Heart left ventricle (tissue), 13 donors: Measurements from ENCODE around the gene PTPRM.

ENCODE experiments used
- CTCF ChIP-seq, 12 donors: fragments of 200-600 bp; sonication (generic) in 4 of 12; IDR thresholded peaks; one replicate each; pipeline versions ENCODE4 v1.5.0 to v1.8.0; 2018 to 2022; ENCODE audit warnings: antibody characterized with exemption in 12 of 12, mild to moderate bottlenecking in 5 of 12
- POLR2A ChIP-seq, 2 donors: fragments of 450-650 bp; IDR thresholded peaks; one replicate each; pipeline ENCODE4 v1.6.1; 2017; ENCODE audit warnings: antibody characterized with exemption in 2 of 2, mild to moderate bottlenecking in 2 of 2, moderate library complexity in 2 of 2
- donor health status: ischemic (EF 13 %, LVEDD 7.1; RV severe dilation, severe dysfunction).
- donor health status: DM: no; HTN: yes; CAD: no.
- donor health status: DM: no; HTN: no; CAD: no.
- donor health status: ischemic (EF 25% LVEDD 6.9; RV normal size, moderate dysfunction).
- donor health status: ischemic (EF 25% LVEDD 5.7; RV mildly dilated, moderate dysfunction).
- donor health status: ischemic (EF 35%, LVEDD 5.7; RV mildly dilated, moderate dysfunction).
- donor health status: nonischemic (EF 11% LVEDD 7.7; RV severe dilation, severe dysfunction).
- donor health status: DM: yes; HTN: yes; CAD: no.
- donor health status: PGD.
- donor health status: ischemic (EF 29% LVEDD 5.4; RV normal size, mild dysfunction).
- donor health status: nonischemic (EF 23%, LVEDD 6.1; RV moderate dilation, normal function).

- TF ChIP-seq CTCF (IDR thresholded peaks at IDR 0.05) (no peak), POLR2A (IDR thresholded peaks at IDR 0.05) (no peak)
Observed at GRCh38 chr18:8386669-8387380, 819.7 kb downstream of the PTPRM start.
